GM12878 (cell line): Measurements from ENCODE around the gene SMC1B. TPM values are rescaled to one million over a fixed set of nuclear protein-coding genes. Genes with fewer than 3 reads are reported as not detected.

Source experiments
- CBX3 ChIP-seq: fragments of 200-600 bp; sonication (generic); IDR thresholded peaks from 2 replicates; pipeline ENCODE4 v1.6.1; 2016; ENCODE audit warnings: low read depth, borderline replicate concordance
- E4F1 ChIP-seq: fragments of 450-650 bp; IDR thresholded peaks from 2 replicates; pipeline ENCODE4 v1.6.1; 2018; ENCODE audit warnings: borderline replicate concordance, mild to moderate bottlenecking; ENCODE audit not compliant: partially characterized antibody
- FOXK2 ChIP-seq: fragments of 450-650 bp; IDR thresholded peaks from 2 replicates; pipeline ENCODE4 v1.6.1; 2017; ENCODE audit warnings: mild to moderate bottlenecking, moderate library complexity
- GATAD2B ChIP-seq: fragments of 450-650 bp; conservative IDR thresholded peaks from 2 replicates; pipeline ENCODE4 v1.6.1; 2017; ENCODE audit warnings: low read depth, mild to moderate bottlenecking, moderate library complexity
- IRF3 ChIP-seq: fragments of 450-650 bp; IDR thresholded peaks from 2 replicates; pipeline ENCODE4 v1.6.1; 2014; ENCODE audit warnings: mild to moderate bottlenecking
- IRF4 ChIP-seq: IDR thresholded peaks from 2 replicates; pipeline ENCODE4 v1.6.1; 2011; ENCODE audit warnings: low read depth, low read length
- REST ChIP-seq: IDR thresholded peaks from 2 replicates; pipeline ENCODE4 v1.6.1; 2012; ENCODE audit warnings: mild to moderate bottlenecking, low read depth, low read length
- RUNX3 ChIP-seq: IDR thresholded peaks from 2 replicates; pipeline ENCODE4 v1.6.1; 2012; ENCODE audit warnings: low read length, inconsistent platforms
- USF2 ChIP-seq: IDR thresholded peaks from 2 replicates; pipeline ENCODE4 v1.6.1; 2011; ENCODE audit warnings: low read depth, low read length, improper control_type of control experiment, borderline replicate concordance
- polyA plus RNA-seq, 11 experiments: library from polyadenylated mRNA; depleted of rRNA in 4 of 11; unstranded in 6 of 11; stranded (reverse) in 5 of 11; fragments of >200 nt; fragmentation: Nextera tagmentation in 4 of 11; fragmentation: Illumina TruSeq in 1 of 11; extraction: Ambion mirVana in 4 of 11; extraction: Trizol in 1 of 11; gene quantifications; 1 replicate in 1 of 11; 2 replicates in 10 of 11; pipeline versions ENCODE4 v1.2.1 to v1.2.3, GENCODE V29; 2011 to 2016; ENCODE audit warnings: inconsistent platforms in 2 of 11, missing spikeins in 2 of 11, low read depth in 1 of 11
- total RNA-seq, 4 experiments: library from RNA; depleted of rRNA in 3 of 4; stranded (reverse); fragments of >200 nt in 3 of 4; fragmentation: Illumina TruSeq in 1 of 4; extraction: Trizol in 1 of 4; gene quantifications; 2 replicates each; pipeline versions ENCODE4 v1.2.1 to v1.2.3, GENCODE V29; 2013 to 2021

The SMC1B gene
- total and polyA plus RNA-seq, 10 of the 15 experiments (the other 5 are each of a cell fraction or from before 2014, with no cell fraction given): not detected

GRCh38 chr22:45450921-45451651 lies 37.7 kb upstream of the SMC1B start (continued):
- TF ChIP-seq E4F1: no peak
- no peak for TF ChIP-seq CBX3
- no peak for TF ChIP-seq RUNX3
- no peak for TF ChIP-seq FOXK2
- TF ChIP-seq REST: no peak
- TF ChIP-seq IRF3: no peak
- TF ChIP-seq USF2: no peak
- no peak for TF ChIP-seq GATAD2B
- no peak for TF ChIP-seq IRF4
- TF ChIP-seq, all 136 proteins: peak for 0
